Measurements from ENCODE around the gene SHF.

SHF gene

GRCh38 chr15:45149060-45149459, 38.7 kb downstream of the SHF start:
- TF ChIP-seq EZH2phosphoT487 (IDR thresholded peaks at IDR 0.05; ENCODE audit: borderline replicate concordance, low read length) = no peak
- no peak for TF ChIP-seq CTCF (IDR thresholded peaks at IDR 0.05; ENCODE audit: low read depth, low read length, poor library complexity, severe bottlenecking)
- H3K27me3 ChIP-seq (ENCODE audit: control insufficient read depth, low read length) = no peaks in the 10 kb centered on the region
- H3K4me1 ChIP-seq (ENCODE audit: control insufficient read depth, low read length) = no peaks in the 10 kb centered on the region
- H4K20me1 ChIP-seq (ENCODE audit: control insufficient read depth, insufficient read depth, low read depth, low read length) = no peaks in the 10 kb centered on the region
- no peak overlapping the region for H3K4me3 ChIP-seq (ENCODE audit: low read length)
- H3K36me3 ChIP-seq (ENCODE audit: control insufficient read depth, low read length) = no peaks in the 10 kb centered on the region
- no peak overlapping the region for H3K27ac ChIP-seq (ENCODE audit: low read depth, low read length)
- no peak overlapping the region for H3K4me2 ChIP-seq (ENCODE audit: low read length)
- H3K79me2 ChIP-seq (ENCODE audit: control insufficient read depth, low read length) = no peaks in the 10 kb centered on the region
- H3F3A ChIP-seq (ENCODE audit: control insufficient read depth, insufficient read depth) = no peaks in the 10 kb centered on the region
- no peaks in the 10 kb centered on the region for H3K9me3 ChIP-seq (ENCODE audit: control insufficient read depth, insufficient read depth, low read length)
- no peaks in the 10 kb centered on the region for H3K9me2 ChIP-seq (replicated peaks; ENCODE audit: control insufficient read depth, low read length)

DNA sequence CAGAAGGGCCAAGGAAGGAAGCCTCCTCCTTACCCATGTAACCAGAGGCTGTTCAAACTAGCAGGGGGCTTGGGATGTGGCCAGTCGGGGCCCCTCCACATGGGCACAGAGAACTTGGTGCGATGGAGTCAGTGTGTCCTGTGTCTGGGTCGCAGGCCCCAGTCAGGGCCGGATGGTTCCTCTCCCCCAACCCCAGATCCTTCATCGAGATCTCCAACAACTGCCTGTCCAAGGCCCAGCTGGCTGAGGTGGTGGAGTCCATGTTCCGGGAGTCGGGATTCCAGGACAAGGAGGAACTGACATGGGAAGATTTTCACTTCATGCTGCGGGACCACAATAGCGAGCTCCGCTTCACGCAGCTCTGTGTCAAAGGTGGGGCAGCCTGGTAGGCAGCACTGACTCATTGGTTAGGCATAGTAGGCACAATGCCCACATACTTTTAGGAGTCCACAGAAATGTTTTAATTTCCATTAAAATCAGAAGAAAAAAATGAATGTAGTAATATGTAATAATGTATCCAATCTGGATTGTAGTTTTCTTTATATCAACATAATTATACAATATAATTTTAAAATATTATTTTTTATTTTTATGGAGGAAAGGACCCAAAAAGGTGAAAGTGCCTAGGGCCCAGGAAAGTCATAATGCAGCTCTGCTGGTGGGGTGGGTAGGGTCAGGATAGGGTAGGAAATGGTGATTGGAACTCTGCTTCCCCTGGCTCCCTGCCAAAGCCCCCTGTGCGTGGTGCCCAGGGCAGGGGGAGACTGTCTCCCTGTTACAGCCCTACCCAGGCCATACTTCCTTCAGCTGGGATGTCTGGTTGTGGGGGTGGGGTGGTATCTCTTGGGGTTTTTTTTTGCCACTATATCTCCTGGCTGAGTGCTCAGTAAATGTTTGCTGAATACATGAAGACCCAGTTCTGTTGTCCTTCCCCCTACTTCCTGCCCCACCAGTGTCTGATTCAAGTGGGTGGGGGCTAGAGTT, 39.4 kb downstream of the SHF start:
- H3K4me3 ChIP-seq (ENCODE audit: low read length) = no peak overlapping the region
- no peak overlapping the region for H3K27ac ChIP-seq (ENCODE audit: low read depth, low read length)
- H3K9me2 ChIP-seq (replicated peaks; ENCODE audit: control insufficient read depth, low read length) = no peaks in the 10 kb centered on the region
- no peaks in the 10 kb centered on the region for H3K27me3 ChIP-seq (ENCODE audit: control insufficient read depth, low read length)
- no peaks in the 10 kb centered on the region for H3F3A ChIP-seq (ENCODE audit: control insufficient read depth, insufficient read depth)
- H3K36me3 ChIP-seq (ENCODE audit: control insufficient read depth, low read length) = no peaks in the 10 kb centered on the region
- H3K9me3 ChIP-seq (ENCODE audit: control insufficient read depth, insufficient read depth, low read length) = no peaks in the 10 kb centered on the region
- no peak overlapping the region for H3K4me2 ChIP-seq (ENCODE audit: low read length)
- TF ChIP-seq EZH2phosphoT487 (IDR thresholded peaks at IDR 0.05; ENCODE audit: borderline replicate concordance, low read length) = no peak
- no peak for TF ChIP-seq CTCF (IDR thresholded peaks at IDR 0.05; ENCODE audit: low read depth, low read length, poor library complexity, severe bottlenecking)
- H4K20me1 ChIP-seq (ENCODE audit: control insufficient read depth, insufficient read depth, low read depth, low read length) = no peaks in the 10 kb centered on the region
- H3K4me1 ChIP-seq (ENCODE audit: control insufficient read depth, low read length) = no peaks in the 10 kb centered on the region
- no peaks in the 10 kb centered on the region for H3K79me2 ChIP-seq (ENCODE audit: control insufficient read depth, low read length)

DNA sequence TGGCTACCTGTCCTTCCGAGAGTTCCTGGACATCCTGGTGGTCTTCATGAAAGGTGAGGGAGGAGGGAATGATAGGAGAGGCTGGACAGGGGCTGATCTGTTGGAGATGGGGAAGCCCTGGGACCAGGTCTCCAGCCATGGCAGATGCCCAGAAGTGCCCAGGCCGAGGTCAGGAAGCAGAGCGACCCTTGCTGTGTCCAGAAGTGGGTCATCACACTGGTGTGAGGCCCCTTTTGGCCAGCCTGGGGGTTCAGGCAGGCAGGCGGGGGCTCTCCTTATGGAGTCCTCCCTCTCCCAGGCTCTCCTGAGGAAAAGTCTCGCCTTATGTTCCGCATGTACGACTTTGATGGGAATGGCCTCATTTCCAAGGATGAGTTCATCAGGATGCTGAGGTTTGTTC, 40.2 kb downstream of the SHF start:
- H3K27me3 ChIP-seq (ENCODE audit: control insufficient read depth, low read length) = no peaks in the 10 kb centered on the region
- H3K9me2 ChIP-seq (replicated peaks; ENCODE audit: control insufficient read depth, low read length) = no peaks in the 10 kb centered on the region
- TF ChIP-seq EZH2phosphoT487 (IDR thresholded peaks at IDR 0.05; ENCODE audit: borderline replicate concordance, low read length) = no peak
- no peak for TF ChIP-seq CTCF (IDR thresholded peaks at IDR 0.05; ENCODE audit: low read depth, low read length, poor library complexity, severe bottlenecking)
- no peaks in the 10 kb centered on the region for H4K20me1 ChIP-seq (ENCODE audit: control insufficient read depth, insufficient read depth, low read depth, low read length)
- no peaks in the 10 kb centered on the region for H3K36me3 ChIP-seq (ENCODE audit: control insufficient read depth, low read length)
- no peak overlapping the region for H3K4me2 ChIP-seq (ENCODE audit: low read length)
- H3K4me3 ChIP-seq (ENCODE audit: low read length) = no peak overlapping the region
- H3K9me3 ChIP-seq (ENCODE audit: control insufficient read depth, insufficient read depth, low read length) = no peaks in the 10 kb centered on the region
- no peaks in the 10 kb centered on the region for H3F3A ChIP-seq (ENCODE audit: control insufficient read depth, insufficient read depth)
- H3K79me2 ChIP-seq (ENCODE audit: control insufficient read depth, low read length) = no peaks in the 10 kb centered on the region
- H3K27ac ChIP-seq (ENCODE audit: low read depth, low read length) = no peak overlapping the region
- H3K4me1 ChIP-seq (ENCODE audit: control insufficient read depth, low read length) = no peaks in the 10 kb centered on the region
